GM21825 (cell line): ENCODE data around the gene TTC36.
"Not testable (repeated sequence)": the region's sequence is repeated elsewhere in the genome, so short reads cannot be mapped to it uniquely, and the experiment has no call there.

Source experiments
- ATAC-seq: cut with Tn5 transposase; IDR thresholded peaks from one replicate; pipeline ENCODE4 v1.9.1; 2021; ENCODE audit warnings: mild to moderate bottlenecking, moderate library complexity; ENCODE audit not compliant: unreplicated experiment

The TTC36 gene, protein sequence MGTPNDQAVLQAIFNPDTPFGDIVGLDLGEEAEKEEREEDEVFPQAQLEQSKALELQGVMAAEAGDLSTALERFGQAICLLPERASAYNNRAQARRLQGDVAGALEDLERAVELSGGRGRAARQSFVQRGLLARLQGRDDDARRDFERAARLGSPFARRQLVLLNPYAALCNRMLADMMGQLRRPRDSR

GRCh38 chr11:118527109-118527508 is at the start of gene TTC36:
TSS of gene TTC36 (plus strand) at chr11:118527474. CDS start at chr11:118527495, 21 bp downstream.
- no peak for ATAC-seq

DNA sequence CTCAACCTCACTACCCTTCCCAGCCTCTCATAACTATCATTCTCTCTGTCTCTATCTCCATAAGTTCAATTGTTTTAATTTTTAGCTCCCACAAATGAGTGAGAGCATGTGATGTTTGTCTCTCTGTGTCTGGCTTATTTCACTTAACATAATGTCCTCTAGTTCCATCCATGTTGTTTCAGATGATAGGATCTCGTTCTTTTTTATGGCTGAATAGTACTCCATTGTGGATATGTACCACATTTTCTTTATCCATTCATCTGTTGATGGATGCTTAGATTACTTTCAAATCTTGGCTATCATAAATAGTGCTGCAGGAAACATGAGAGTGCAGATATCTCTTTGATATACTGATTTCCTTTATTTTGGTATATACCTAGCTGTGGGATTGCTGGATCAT is 46.0 kb upstream of the TTC36 start:
- ATAC-seq = not testable (repeated sequence)

DNA sequence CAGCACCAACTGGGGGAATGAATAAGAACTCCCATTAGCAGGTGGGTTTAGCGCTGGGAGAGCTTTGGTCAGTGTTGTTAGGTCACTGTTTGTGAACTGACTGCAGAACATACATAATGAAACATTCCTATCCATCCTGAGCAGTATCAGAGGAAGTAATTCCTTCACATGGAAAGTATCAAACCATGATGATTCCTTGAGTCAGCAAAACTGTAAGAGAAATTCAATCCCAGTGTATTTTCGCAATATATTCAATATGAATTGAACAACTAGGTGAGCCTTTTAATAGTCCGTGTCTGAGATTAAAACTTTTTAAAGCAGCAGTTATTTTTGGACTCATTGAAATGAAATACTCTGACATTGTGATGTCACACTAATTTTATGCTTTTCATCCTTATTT is 42.9 kb upstream of the TTC36 start:
- no peak for ATAC-seq

- ATAC-seq = no peak
Measured at GRCh38 chr11:118485273-118485672, 42.0 kb upstream of the TTC36 start.

DNA sequence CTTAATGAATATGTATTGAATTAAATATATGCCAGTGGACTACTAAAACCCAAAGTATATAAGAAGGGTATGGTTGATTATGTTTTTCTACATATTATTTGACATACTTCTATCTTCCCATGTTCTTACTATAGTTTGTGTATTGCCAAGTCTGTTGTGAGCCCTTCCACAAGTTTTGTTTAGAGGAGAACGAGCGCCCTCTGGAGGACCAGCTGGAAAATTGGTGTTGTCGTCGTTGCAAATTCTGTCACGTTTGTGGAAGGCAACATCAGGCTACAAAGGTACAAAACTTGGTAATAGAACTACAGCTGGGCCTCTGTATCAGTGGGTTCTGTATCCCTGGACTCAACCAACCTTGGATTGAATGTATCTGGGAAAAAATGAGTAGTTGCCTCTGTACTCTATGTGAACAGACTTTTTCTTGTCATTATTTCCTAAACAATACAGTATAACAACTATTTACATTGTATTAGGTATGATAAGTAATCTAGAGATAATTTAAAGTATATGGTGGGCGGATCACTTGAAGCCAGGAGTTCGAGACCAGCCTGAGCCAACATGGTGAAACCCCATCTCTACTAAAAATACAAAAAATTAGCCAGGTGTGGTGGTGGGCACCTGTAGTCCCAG is 38.7 kb upstream of the TTC36 start:
- no peak for ATAC-seq

- ATAC-seq = no peak
Measured at GRCh38 chr11:118491041-118491440, 36.2 kb upstream of the TTC36 start.

DNA sequence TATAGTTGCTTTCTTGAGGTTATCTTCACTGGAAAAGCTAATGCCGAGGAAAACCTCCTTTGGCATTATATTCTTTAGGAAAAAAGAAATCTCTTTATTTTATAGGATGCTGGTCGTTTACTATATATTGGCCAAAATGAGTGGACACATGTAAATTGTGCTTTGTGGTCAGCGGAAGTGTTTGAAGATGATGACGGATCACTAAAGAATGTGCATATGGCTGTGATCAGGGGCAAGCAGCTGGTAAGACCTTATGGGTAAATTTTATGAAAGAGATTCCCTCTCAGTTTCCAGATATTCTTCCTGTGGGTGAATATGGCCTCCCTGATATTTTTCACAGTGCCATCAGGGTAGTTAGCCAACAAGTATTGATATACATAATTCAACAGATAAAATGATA is 29.4 kb upstream of the TTC36 start:
- no peak for ATAC-seq

GRCh38 chr11:118503216-118503615 is 24.1 kb upstream of the TTC36 start:
- ATAC-seq = no peak

DNA sequence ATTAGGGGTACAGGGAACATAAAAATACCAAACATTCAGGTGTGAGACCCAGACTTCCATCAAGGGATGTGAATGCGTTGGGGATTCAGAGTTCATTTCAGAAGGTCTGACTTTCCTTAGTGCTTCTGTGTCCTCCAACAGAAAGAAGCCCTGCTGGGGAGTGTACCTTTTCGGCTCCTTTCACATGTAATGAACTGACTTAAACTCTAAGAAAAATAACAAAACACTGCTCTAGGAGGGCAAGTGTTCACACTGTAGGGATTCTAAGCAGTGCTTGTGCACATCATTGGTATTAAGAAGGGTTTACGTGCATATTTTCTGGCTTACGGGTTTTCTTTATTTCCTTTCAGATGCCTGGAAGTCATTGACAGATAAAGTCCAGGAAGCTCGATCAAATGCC is 15.7 kb upstream of the TTC36 start:
- no peak for ATAC-seq

- ATAC-seq = no peak
Measured at GRCh38 chr11:118514103-118514502, 13.2 kb upstream of the TTC36 start.

GRCh38 chr11:118519549-118519948 is 7.7 kb upstream of the TTC36 start:
- ATAC-seq = no peak

- no peak for ATAC-seq
Measured at GRCh38 chr11:118521892-118522311, 5.4 kb upstream of the TTC36 start.

GRCh38 chr11:118522571-118523072 is 4.7 kb upstream of the TTC36 start:
- ATAC-seq = no peak

DNA sequence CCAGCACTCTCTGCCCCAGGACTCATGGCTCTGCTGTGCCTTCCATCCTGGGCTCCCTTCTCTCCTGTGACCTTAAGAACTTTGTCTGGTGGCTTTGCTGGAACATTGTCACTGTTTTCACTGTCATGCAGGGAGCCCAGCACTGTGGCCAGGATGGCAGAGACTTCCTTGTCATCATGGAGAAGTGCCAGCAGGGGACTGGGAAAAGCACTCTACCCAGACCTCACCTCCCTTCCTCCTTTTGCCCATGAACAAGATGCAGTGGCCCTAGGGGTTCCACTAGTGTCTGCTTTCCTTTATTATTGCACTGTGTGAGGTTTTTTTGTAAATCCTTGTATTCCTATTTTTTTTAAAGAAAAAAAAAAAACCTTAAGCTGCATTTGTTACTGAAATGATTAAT is 2.9 kb upstream of the TTC36 start:
- ATAC-seq = no peak

DNA sequence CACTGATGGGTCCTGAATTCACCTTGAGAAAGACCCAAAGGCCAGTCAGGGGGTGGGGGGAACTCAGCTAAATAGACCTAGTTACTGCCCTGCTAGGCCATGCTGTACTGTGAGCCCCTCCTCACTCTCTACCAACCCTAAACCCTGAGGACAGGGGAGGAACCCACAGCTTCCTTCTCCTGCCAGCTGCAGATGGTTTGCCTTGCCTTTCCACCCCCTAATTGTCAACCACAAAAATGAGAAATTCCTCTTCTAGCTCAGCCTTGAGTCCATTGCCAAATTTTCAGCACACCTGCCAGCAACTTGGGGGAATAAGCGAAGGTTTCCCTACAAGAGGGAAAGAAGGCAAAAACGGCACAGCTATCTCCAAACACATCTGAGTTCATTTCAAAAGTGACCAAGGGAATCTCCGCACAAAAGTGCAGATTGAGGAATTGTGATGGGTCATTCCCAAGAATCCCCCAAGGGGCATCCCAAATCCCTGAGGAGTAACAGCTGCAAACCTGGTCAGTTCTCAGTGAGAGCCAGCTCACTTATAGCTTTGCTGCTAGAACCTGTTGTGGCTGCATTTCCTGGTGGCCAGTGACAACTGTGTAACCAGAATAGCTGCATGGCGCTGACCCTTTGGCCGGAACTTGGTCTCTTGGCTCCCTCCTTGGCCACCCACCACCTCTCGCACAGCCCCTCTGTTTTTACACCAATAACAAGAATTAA is 2.4 kb upstream of the TTC36 start:
- ATAC-seq = no peak

DNA sequence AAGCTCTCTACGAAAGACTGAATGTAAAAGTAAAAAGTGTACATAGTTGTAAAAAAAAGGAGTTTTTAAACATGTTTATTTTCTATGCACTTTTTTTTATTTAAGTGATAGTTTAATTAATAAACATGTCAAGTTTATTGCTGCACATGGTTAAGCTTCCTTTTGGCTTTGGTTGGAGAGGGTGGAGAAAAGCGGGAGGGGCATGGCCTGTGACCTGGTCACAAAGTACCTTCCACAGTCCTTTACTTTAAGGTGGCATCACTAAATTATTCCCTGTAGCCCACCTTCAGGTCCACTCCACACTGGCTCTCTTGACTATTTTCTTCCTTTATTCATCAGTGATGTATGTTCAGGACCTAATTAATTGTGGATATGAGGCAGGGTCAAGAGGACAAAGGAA is 586 bp upstream of the TTC36 start:
- ATAC-seq = no peak

- ATAC-seq = no peak
Measured at GRCh38 chr11:118528511-118528910, 1.2 kb downstream of the TTC36 start.

DNA sequence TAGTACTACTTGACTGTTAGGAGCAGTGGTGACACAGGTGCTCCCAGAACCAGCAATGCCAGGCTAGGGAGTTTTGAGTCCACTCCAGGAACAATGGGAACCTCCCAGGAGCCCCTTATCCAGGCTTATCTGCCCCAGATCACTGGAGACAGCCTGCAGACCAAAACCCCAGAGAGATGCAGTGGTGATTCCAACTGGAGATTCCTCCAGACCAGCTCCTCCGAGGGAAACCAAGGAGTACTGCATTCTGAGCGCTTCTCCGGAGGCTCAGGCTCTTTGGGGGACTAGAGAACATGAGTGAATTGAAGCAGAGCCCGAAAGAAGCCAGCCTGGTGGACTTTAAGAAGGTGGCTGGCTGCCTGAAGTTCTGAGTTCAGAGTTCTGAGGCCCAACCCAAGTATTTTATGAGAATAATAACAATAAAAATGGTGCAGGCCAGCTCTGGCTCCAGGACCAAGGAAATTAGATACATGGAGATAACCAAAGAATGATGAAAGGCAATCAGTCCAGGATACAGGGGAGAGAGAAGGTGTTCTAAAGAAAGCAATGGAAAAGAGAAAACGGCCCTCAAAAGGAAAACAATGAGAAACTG is 2.4 kb downstream of the TTC36 start:
- ATAC-seq = no peak

GRCh38 chr11:118530180-118530682 is 3.0 kb downstream of the TTC36 start:
- no peak for ATAC-seq

DNA sequence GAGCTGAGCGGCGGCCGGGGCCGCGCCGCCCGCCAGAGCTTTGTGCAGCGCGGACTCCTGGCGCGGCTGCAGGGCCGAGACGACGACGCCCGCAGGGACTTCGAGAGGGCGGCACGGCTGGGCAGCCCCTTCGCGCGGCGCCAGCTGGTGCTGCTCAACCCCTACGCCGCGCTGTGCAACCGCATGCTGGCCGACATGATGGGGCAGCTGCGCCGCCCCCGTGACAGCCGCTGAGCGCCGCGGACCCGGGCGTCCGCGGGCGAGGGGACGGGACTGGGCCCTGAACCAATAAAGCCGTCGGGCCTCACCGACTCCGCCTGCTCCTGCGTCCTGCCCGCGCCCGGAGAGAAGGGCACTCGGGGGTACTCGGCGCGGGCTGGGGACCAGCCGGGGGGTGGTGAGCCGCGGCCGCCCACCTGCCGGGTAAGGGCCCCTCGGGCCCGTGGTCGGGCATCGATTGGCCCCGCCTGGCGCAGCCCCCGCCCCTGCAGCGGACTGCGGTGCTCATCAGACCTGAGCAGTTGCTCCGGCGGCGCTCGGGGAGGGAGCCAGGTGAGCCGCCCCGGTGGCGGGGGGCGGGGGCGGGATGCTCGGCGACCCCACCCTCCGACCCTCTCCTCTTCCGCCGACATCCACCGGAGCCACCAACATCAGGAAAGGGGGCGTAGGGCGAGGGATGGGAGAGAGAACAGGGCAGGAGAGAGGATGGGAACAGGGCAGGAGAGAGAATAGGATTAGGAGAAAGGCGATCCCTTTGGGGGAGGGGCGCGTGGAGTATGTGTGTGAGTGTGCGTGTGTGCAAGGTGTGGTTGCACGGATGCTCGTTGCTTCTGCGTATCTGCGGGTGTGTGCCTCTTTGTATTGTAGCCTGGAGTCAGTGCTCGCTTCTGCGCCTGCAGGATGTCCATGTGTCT is 3.7 kb downstream of the TTC36 start, which contains the start of gene TMEM25:
Gene TMEM25 (plus strand): TSS at position 510 of the 914 bp plus-strand sequence. CDS start 610 bp downstream, outside the sequence.
- ATAC-seq = peak; percentile 57
